ENCODE data around the gene MYLK.

The MYLK gene

DNA sequence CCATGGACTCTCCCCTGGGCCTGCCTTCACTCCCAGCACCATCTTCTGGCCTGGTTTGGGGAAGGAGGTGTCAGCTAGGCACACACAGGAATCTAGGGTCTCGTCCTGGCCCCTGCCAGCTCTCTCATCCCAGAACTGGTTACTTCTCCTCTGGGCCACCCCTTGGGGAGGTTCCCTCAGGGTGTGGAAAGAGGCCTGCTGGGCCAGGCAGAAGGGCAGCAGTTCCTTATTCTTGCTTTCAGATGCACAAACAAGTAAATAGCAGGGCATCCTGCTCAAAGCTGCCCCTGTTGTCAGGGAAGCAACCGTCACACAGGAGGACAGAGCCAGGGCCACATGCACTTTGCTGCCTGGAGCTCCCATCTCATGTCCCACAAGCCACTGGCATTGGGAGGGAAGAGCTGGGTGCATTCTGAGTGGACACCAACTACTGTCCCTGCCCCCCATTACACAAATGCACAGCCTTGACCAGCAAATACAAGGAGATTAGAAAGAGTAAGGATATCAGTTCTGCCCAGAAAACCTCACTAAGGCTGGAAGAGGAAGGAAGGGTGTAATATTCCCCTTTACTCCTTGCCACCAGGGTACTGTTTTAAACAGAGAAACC is 190.4 kb downstream of the MYLK start:
- in situ Hi-C loops (cut with HindIII; ENCODE audit: low pct_unique_long_range_greater_than_20kb, low sequenced_read_pairs), result no loop called here
- no peak for DNase-seq (ENCODE audit: low read depth in 1 of 2, low spot score in 1 of 2)

DNA sequence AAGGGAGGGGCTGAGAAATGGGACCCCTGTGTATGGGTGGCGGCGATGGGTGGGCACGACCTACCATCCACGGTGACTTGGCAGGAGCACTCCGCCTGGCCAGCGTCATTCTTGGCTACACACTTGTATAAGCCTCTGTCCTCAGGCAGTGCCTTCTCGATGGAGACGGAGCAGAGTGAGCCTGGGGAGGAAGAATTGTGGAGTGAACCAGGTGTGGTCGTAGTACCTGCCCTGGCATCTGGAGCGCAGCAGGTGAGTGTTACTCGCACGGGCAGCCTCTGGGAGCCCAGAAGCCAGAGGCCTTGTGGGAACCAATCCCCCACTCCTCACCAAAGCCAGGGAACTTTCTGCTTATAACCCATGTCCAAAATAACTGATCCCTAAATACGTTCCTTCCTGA is 191.5 kb downstream of the MYLK start:
- in situ Hi-C loops (cut with HindIII; ENCODE audit: low pct_unique_long_range_greater_than_20kb, low sequenced_read_pairs), result no loop called here
- no peak for DNase-seq (ENCODE audit: low read depth in 1 of 2, low spot score in 1 of 2)
- no peak for TF ChIP-seq JUND (IDR thresholded peaks at IDR 0.05; ENCODE audit: low read depth)

More for the DNA sequence above, 190.4 kb downstream of the MYLK start:
- no peak for TF ChIP-seq JUND (IDR thresholded peaks at IDR 0.05; ENCODE audit: low read depth)

DNA sequence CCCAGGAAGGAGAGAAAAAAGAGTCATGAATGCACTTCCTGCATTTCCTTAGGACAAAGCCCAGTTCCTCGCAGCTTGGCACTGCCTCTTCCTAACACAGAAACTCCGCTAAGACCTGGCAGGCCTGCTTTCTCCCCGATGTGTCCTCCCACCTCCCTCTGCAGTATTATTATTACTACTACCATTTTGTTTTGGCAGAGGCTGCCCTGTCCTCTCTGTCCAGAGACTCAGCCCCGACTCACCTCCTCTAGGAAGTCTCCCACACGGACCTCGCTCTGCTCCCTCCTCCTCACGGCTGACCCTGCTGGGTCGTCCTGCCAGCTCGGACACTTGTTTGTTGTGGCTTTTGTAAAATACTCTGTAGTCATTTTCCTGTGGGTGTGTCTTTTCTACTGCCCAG is 192.1 kb downstream of the MYLK start:
- no peak for DNase-seq (ENCODE audit: low read depth in 1 of 2, low spot score in 1 of 2)
- no peak for TF ChIP-seq JUND (IDR thresholded peaks at IDR 0.05; ENCODE audit: low read depth)
- in situ Hi-C loops (cut with HindIII; ENCODE audit: low pct_unique_long_range_greater_than_20kb, low sequenced_read_pairs), result no loop called here

DNA sequence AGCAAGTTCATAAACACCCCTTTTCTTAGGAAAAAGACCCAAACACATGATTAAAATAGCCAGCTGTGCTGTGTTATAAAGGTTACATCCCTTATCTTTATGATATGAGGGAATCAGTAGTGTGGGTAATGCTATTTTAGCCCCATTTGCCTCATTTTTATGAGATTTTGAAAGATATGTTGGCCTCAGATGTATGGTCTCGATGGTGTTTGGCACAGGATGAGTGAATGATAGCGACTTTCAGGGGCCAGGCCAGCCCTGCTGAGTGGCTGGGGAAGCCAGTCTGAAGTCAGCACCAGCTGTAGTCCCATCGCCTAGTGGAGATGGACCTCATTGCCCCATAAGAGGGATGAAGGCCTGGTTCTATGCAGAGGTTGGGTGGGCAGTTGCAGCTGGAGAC is 194.3 kb downstream of the MYLK start:
- no peak for DNase-seq (ENCODE audit: low read depth in 1 of 2, low spot score in 1 of 2)
- no peak for TF ChIP-seq JUND (IDR thresholded peaks at IDR 0.05; ENCODE audit: low read depth)
- in situ Hi-C loops (cut with HindIII; ENCODE audit: low pct_unique_long_range_greater_than_20kb, low sequenced_read_pairs), result no loop called here

DNA sequence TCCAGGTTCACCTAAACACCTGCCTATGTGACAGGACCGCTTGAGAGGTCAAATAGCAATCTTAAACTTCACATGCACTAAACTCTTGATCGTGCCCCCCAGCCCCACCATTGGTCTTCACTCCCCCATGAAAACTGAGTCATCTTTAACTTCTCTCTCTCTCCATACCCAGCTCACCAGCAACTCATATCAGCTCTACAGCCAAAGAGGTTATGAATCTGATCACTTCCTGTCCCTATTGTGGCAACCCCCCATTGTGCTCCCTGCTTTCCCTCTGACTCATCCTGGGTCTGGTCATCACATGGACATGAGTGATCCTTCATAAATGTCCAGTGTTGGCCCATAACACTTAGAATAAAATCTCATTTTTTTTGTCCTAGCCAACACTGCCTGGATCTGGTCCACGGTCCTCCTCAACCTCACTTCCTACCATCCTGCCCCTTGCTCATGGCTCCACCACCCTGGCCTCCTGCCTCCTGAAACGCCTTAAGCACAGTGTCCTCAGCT is 195.8 kb downstream of the MYLK start:
- no peak for TF ChIP-seq JUND (IDR thresholded peaks at IDR 0.05; ENCODE audit: low read depth)
- in situ Hi-C loops (cut with HindIII; ENCODE audit: low pct_unique_long_range_greater_than_20kb, low sequenced_read_pairs), result no loop called here
- DNase-seq (ENCODE audit: low read depth in 1 of 2, low spot score in 1 of 2), result no peak

DNA sequence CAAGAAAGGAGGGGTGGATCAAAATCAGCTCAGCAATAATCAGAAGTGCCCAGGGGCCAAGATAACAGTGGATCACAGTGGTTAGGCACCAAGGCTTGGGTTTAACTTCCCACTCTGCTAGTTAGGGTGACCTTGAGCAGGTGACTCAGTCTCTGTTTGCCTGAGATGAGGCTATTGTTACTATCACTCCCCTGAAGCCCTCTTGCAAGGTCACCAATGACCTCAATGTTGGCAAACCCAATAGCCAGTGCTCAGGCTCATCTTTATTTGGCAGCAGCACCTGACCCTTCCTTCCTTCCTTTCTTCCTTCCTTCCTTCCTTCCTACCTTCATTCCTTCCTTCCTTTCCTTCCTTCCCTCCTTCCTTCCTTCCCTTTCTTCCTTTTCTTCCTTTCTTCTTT is 196.8 kb downstream of the MYLK start:
- in situ Hi-C loops (cut with HindIII; ENCODE audit: low pct_unique_long_range_greater_than_20kb, low sequenced_read_pairs), result no loop called here
- no peak for TF ChIP-seq JUND (IDR thresholded peaks at IDR 0.05; ENCODE audit: low read depth)
- no peak for DNase-seq (ENCODE audit: low read depth in 1 of 2, low spot score in 1 of 2)

DNA sequence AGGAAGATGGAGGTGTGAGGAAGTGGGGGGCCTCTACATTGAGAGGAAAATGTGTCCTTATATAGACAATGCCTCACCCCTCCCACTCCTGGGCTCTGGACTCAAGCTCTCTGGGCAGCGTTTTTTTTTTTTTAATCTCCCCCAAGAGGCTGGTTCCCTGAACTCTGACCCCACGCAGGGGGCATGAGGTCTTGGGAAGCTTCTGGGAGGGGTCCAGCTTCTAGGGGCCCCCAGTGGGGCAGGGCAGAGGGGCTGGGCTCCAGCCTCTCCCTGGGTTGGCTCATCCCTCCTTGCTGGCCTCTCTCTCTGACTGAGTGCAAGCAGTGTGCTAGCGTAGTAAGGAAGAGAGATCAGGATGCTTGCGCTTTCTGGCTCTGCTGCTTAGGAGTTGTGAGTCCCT is 197.9 kb downstream of the MYLK start:
- in situ Hi-C loops (cut with HindIII; ENCODE audit: low pct_unique_long_range_greater_than_20kb, low sequenced_read_pairs), result no loop called here
- no peak for DNase-seq (ENCODE audit: low read depth in 1 of 2, low spot score in 1 of 2)
- TF ChIP-seq JUND (IDR thresholded peaks at IDR 0.05; ENCODE audit: low read depth), result no peak

DNA sequence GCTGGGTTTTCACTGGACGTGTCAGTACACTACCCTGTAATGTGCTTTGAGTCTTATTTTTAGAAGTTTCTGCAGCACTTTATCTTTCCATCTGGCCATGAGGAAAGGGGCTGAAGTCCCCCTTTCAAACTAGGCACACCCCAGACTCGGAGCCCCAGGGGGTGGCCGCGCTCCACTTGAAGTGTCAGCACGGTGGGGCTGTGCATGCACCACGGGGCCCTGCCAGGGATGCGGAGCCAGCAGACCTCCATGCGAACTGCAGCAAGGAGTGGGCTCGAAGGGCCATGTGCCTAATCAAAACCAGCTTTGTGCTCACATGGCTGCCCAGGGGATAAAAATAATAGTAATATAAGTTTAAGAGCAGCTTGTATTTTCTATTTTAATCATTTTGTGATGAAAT is 198.4 kb downstream of the MYLK start:
- in situ Hi-C loops (cut with HindIII; ENCODE audit: low pct_unique_long_range_greater_than_20kb, low sequenced_read_pairs), result no loop called here
- no peak for TF ChIP-seq JUND (IDR thresholded peaks at IDR 0.05; ENCODE audit: low read depth)
- no peak for DNase-seq (ENCODE audit: low read depth in 1 of 2, low spot score in 1 of 2)

DNA sequence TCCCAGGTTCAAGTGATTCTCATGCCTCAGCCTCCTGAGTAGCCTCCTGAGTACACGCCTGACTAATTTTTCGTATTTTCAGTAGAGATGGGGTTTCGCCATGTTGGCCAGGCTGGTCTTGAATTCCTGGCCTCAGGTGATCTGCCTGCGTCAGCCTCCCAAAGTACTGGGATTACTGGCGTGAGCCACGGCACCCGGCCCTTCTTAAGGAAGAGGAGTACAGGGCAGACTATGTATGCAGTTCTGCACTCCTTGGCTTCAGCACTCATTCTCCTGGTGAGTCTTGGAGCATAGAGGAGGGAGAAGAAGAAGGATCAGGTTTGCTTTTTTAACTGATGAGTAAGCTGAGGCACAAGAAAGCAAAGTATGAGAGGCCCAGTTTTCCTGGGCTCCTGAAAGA is 199.5 kb downstream of the MYLK start:
- in situ Hi-C loops (cut with HindIII; ENCODE audit: low pct_unique_long_range_greater_than_20kb, low sequenced_read_pairs), result no loop called here
- no peak for DNase-seq (ENCODE audit: low read depth in 1 of 2, low spot score in 1 of 2)
- TF ChIP-seq JUND (IDR thresholded peaks at IDR 0.05; ENCODE audit: low read depth), result no peak

DNA sequence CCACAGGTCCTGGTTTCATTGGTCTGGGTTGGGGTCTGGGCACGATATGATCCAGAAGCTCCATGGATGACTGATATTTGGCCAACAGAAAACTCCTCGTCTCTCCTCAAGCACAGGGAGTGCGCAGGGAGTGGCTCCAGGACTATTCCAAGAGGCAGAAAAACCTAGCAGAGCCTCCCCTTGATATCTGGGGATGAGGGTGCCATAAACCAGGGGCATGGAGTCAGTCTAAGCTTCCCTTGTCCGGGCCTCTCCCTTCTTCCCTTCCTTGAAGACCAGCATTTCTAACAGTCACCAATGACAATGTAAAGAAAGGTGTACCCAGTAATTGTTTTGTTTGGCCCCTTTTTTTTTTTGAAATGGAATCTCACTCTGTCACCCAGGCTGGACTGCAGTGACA is 199.9 kb downstream of the MYLK start:
- in situ Hi-C loops (cut with HindIII; ENCODE audit: low pct_unique_long_range_greater_than_20kb, low sequenced_read_pairs), result no loop called here
- no peak for TF ChIP-seq JUND (IDR thresholded peaks at IDR 0.05; ENCODE audit: low read depth)

DNA sequence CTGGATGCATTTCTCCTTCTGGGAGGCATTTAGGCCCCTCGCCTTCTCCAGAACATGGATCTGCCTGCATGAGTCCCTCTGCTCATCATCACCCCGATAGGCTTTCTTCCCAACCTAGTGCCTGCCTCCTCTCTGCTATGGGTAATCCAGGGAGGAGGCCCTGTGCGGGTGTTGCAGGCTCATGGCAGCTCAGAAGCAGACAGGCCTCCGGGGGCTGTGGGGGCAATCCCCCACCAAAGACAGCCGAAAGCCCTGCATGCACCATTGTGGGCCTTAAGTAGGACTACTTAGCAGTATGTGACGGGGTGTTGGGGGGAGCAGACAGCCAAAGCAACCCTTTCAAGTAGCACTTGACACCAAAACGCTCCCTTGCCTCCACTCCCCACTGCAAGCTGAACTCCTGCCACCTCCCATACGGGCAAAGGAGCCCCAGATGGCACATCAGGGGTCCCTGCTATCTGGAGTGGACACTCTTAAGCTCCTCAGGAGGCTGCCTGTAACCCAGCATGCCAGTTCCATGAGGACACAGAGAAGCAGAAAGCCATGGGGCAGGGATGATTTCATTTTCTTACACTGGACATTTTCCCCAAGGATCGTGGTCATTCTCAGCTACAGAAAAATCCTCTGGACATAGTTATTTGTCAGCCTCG is 200.5 kb downstream of the MYLK start:
- no peak for TF ChIP-seq JUND (IDR thresholded peaks at IDR 0.05; ENCODE audit: low read depth)
- in situ Hi-C loops (cut with HindIII; ENCODE audit: low pct_unique_long_range_greater_than_20kb, low sequenced_read_pairs), result no loop called here
- DNase-seq (ENCODE audit: low read depth in 1 of 2, low spot score in 1 of 2), result no peak

More for the DNA sequence above, 199.9 kb downstream of the MYLK start:
- DNase-seq (ENCODE audit: low read depth in 1 of 2, low spot score in 1 of 2), result no peak

DNA sequence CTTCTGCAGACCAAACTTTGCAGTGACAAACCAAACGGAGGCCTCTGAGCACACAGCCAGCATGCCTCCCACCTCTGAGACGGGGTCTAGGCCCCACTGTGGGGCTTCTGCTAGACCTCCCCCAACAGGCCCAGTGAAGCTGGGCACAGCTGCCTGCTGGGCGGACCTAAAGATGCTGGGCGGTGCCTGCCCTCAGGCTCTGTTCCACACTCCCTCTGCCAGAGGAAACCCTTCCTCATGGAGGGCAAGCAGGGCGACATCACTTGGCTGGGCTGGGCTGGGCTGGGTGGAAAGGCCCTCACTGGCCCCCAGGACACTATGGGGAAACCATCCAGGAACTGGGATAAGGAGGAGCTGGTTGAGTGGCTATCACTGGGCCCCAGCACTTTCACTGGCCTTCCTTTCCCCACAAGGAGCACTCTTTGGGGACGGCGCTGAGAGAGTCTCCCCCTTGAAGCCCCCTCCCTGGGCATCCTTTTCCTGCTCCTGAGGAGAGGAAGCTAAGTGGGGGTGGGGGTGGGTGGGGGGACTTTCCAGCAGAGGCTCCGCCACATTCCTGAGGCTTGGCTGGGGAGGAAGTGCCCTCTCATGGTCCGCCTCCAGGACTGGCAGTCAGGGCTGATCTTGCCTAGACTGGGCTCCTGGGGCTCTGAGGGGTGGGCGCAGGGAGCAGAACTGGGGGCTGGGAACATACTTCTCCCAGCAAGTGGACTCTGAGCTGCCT is 201.2 kb downstream of the MYLK start:
- TF ChIP-seq JUND (IDR thresholded peaks at IDR 0.05; ENCODE audit: low read depth), result no peak
- in situ Hi-C loops (cut with HindIII; ENCODE audit: low pct_unique_long_range_greater_than_20kb, low sequenced_read_pairs), result no loop called here
- no peak for DNase-seq (ENCODE audit: low read depth in 1 of 2, low spot score in 1 of 2)

DNA sequence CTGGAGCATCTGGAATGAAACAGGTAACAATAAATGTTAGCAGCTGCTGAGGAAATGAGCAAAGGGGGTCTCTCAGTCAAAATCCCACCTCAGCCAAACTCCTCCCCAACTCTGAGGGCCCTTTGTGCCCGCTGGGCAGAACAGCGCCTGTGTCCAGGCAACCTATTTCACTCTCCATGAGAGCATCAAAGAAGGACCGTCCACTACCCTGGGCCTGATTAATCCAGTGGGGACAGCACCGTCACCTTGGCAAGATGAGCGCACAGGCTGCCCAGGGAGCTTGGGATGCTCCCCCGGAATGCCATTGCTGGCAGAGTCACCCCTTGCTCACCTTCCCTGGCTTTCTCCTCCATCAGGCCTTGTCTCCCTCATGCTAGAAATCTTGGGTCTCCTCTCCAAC is 201.8 kb downstream of the MYLK start:
- no peak for TF ChIP-seq JUND (IDR thresholded peaks at IDR 0.05; ENCODE audit: low read depth)
- DNase-seq (ENCODE audit: low read depth in 1 of 2, low spot score in 1 of 2), result no peak
- in situ Hi-C loops (cut with HindIII; ENCODE audit: low pct_unique_long_range_greater_than_20kb, low sequenced_read_pairs), result no loop called here

Measured in T47D (cell line).